ENCODE data around the gene ZCCHC9. TPM values are rescaled to one million over a fixed set of nuclear protein-coding genes. Genes with fewer than 3 reads are reported as not detected.
"Not testable (repeated sequence)": the region's sequence is repeated elsewhere in the genome, so short reads cannot be mapped to it uniquely, and the experiment has no call there.

The ZCCHC9 gene
- total RNA-seq, 4 donors from 2014 or later, result 14.0 to 22.8 (median 19.9) TPM

DNA sequence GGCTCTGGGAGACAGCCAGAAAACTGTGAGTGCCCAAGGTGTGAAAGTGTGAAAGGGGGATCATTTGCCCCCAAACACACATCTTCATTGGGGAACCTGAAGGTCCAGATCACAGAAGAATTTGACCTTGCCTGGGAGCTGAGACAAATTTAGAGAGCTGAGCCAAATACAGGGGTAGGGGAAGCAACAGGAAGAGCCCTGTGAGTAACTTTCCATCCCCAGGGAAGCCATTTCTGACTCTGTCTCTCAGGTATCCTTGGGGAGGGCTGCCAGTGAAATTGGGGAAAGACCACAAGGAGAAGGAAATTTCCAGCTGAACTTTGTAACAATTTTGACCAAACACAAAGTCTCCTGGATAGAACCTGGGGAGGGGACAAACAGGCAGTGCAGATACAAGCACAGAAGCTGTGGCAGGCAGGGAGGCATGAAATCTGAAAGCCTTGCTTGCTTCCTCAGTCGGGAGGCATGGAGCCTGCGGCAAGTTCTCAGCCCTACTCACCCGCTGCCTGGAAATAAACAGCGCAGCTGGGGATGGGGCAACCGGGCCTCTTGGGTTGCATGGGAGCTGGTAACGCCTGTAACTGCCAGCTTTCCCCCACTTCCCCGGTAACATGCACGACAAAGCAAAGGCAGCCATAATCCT lies 31.5 kb upstream of the ZCCHC9 start:
- WGBS, result 86% methylated on average over 8 of the region's 8 CpGs
- H3K4me3 ChIP-seq, result no peak overlapping the region
- H3K9me3 ChIP-seq, result peaks cover 3% of the 10 kb centered on the region
- DNase-seq (ENCODE audit: low spot score in 2 of 2), result no peak
- no peaks in the 10 kb centered on the region for H3K36me3 ChIP-seq
- H3K27me3 ChIP-seq, result no peaks in the 10 kb centered on the region
- no peak overlapping the region for H3K27ac ChIP-seq
- peaks cover 9% of the 10 kb centered on the region for H3K4me1 ChIP-seq
- TF ChIP-seq POLR2A (IDR thresholded peaks at IDR 0.05), result no peak
- no peak for TF ChIP-seq EP300 (IDR thresholded peaks at IDR 0.05)
- TF ChIP-seq POLR2AphosphoS5 (IDR thresholded peaks at IDR 0.05), result no peak
- TF ChIP-seq, protein P1, sequence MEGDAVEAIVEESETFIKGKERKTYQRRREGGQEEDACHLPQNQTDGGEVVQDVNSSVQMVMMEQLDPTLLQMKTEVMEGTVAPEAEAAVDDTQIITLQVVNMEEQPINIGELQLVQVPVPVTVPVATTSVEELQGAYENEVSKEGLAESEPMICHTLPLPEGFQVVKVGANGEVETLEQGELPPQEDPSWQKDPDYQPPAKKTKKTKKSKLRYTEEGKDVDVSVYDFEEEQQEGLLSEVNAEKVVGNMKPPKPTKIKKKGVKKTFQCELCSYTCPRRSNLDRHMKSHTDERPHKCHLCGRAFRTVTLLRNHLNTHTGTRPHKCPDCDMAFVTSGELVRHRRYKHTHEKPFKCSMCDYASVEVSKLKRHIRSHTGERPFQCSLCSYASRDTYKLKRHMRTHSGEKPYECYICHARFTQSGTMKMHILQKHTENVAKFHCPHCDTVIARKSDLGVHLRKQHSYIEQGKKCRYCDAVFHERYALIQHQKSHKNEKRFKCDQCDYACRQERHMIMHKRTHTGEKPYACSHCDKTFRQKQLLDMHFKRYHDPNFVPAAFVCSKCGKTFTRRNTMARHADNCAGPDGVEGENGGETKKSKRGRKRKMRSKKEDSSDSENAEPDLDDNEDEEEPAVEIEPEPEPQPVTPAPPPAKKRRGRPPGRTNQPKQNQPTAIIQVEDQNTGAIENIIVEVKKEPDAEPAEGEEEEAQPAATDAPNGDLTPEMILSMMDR (IDR thresholded peaks at IDR 0.05), result no peak

DNA sequence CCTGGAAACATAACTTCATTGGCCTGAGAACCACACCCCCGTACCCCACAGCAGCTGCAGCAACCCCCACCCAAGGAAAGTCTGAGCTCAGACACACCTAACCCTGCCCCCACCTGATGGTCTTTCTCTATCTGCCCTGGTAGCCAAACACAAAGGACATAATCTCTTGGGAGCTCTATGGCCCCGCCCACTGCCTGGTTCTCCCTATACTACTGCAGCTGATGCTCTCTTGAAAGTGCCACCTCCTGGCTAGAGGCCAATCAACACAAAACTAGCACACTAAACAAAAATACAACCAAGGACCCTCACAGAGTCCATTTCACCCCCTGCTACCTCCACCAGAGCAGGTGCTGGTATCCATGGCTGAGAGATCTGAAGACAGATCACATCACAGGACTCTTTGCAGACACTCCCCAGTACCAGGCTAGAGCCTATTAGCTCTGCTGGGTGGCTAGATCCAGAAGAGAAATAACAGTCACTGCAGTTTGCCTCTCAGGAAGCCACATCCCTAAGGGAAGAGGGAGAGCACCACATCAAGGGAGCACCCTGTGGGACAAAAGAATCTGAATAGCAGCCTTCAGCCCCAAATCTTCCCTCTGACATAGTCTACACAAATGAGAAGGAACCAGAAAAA lies 30.9 kb upstream of the ZCCHC9 start:
- DNase-seq (ENCODE audit: low spot score in 2 of 2); H3K27ac ChIP-seq; H3K9me3 ChIP-seq; H3K4me3 ChIP-seq; H3K36me3 ChIP-seq; H3K27me3 ChIP-seq; H3K4me1 ChIP-seq: not testable (repeated sequence)
- WGBS, result 94% methylated on average over 2 of the region's 2 CpGs

DNA sequence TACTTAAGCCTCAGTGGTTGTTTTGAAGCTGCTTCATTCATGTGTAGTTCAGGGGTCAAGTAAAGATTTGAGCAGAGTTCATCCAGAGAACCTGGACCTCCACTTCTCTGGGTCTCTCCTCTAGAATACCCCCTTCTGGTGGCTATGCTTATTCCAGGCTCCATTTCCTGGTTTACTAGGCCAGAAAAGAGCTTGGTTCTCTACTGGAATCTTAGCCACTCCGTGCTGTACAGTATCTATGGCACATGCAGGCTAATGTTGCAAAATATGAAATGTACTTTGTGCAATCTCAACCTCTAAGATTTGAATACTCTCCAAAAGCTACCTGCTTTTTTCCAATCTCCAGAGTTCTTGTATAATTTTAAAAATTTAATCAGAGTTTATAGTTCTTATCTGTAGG lies 17.4 kb upstream of the ZCCHC9 start:
- Histone ChIP-seq H3K4me1 (peaks cover 4% of the 10 kb centered on the region), H3K36me3 (no peaks in the 10 kb centered on the region), H3K27ac (no peak overlapping the region), H3K9me3 (no peaks in the 10 kb centered on the region), H3K4me3 (no peak overlapping the region), H3K27me3 (no peaks in the 10 kb centered on the region)
- no peak for DNase-seq (ENCODE audit: low spot score in 2 of 2)
- TF ChIP-seq POLR2AphosphoS5 (IDR thresholded peaks at IDR 0.05) (no peak), EP300 (IDR thresholded peaks at IDR 0.05) (no peak), POLR2A (IDR thresholded peaks at IDR 0.05) (no peak)
- TF ChIP-seq, protein P1 (IDR thresholded peaks at IDR 0.05), result no peak
- 85% methylated on average over 1 of the region's 1 CpG for WGBS

DNA sequence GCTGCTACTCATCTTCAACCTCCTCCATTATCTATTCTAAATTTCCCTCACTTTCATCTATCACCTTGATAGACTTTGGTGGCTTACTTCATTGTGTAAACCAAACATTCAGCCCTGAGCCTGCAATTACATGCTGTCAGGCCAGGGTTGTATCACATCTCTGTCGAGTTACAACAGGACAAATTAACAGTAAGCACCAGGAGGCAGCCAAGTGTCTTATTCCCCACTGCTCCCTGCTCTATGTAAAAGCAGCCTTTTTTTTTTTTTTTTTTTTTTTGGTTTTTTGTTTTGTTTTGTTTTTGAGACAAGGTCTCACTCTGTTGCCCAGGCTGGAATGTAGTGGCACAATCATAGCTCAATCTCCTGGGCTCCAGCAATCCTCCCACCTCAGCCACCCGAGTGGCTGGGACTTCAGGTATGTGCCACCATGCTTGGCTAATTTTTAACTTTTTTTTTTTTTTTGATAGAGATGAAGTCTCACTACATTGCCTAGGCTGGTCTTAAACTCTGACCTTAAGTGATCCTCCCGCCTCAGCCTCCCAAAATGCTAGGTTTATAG lies 15.2 kb upstream of the ZCCHC9 start:
- no peak overlapping the region for H3K27ac ChIP-seq
- no peaks in the 10 kb centered on the region for H3K36me3 ChIP-seq
- H3K4me3 ChIP-seq, result no peak overlapping the region
- H3K9me3 ChIP-seq, result no peaks in the 10 kb centered on the region
- 72% methylated on average over 3 of the region's 3 CpGs for WGBS
- H3K4me1 ChIP-seq, result peaks cover 4% of the 10 kb centered on the region
- TF ChIP-seq POLR2A (IDR thresholded peaks at IDR 0.05) (no peak), POLR2AphosphoS5 (IDR thresholded peaks at IDR 0.05) (no peak), EP300 (IDR thresholded peaks at IDR 0.05) (no peak)
- TF ChIP-seq, protein P1 (IDR thresholded peaks at IDR 0.05), result no peak
- H3K27me3 ChIP-seq, result no peaks in the 10 kb centered on the region
- DNase-seq (ENCODE audit: low spot score in 2 of 2), result no peak

DNA sequence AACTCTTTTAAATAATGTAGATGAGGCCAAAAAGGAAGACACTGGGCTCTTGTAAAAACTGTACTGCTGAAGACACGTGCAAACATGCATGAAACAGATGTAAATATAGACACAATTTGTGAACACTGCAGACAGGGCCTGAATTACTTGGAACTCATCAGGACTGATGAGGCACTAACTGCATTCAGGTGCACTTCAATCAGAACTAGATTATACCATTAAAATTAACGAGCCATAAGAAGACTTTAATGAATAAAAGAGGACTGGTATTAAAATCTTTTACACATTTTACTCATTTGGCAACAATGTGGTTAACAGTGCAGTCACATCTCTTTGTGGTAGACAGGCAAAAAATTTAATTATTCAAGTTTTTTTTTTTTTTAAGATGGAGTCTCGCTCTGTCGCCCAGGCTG lies 13.4 kb upstream of the ZCCHC9 start:
- Histone ChIP-seq H3K36me3 (no peaks in the 10 kb centered on the region), H3K4me3 (no peak overlapping the region), H3K4me1 (peaks cover 4% of the 10 kb centered on the region), H3K9me3 (no peaks in the 10 kb centered on the region), H3K27ac (no peak overlapping the region), H3K27me3 (no peaks in the 10 kb centered on the region)
- TF ChIP-seq EP300 (IDR thresholded peaks at IDR 0.05) (no peak), POLR2AphosphoS5 (IDR thresholded peaks at IDR 0.05) (no peak)
- TF ChIP-seq, protein P1 (IDR thresholded peaks at IDR 0.05), result no peak
- no peak for DNase-seq (ENCODE audit: low spot score in 2 of 2)
- 45% methylated on average over 4 of the region's 4 CpGs for WGBS
